ENCODE measurements around the gene SSRP1. TPM values are rescaled to one million over a fixed set of nuclear protein-coding genes. Genes with fewer than 3 reads are reported as not detected.
"Not testable (repeated sequence)": the region's sequence is repeated elsewhere in the genome, so short reads cannot be mapped to it uniquely, and the experiment has no call there.

The SSRP1 gene
- polyA plus RNA-seq, 3 donors from 2014 or later, result 24.6 to 41.6 (median 25.6) TPM

DNA sequence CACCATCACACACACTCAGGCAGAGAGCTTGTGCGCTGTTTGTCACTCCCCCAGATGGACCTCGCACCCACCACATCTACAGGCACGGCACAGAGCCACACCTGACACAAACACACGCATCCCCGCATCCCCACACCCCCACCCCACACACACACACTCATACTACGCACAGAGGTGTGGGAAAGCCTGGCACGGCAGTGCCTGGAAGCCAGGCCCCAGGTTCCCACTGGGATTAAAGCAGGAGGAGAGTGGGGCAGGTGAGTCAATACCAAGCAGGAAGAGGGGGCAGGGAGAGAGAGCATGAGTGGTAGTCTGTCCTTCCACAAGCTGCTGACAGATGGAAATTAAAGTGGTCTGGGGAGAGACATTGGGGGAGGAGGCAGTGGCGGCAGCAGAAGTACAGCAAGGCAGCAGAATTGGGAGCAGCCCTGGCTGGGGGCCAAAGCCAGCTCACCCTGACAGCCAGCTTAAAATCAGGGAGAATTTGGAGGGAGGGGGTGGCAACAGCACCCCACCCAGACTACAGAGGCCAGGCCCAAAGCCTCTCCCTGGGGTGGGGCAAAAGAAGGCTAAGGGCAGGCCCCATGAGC is 31.6 kb downstream of the SSRP1 start:
- no peak for DNase-seq

DNA sequence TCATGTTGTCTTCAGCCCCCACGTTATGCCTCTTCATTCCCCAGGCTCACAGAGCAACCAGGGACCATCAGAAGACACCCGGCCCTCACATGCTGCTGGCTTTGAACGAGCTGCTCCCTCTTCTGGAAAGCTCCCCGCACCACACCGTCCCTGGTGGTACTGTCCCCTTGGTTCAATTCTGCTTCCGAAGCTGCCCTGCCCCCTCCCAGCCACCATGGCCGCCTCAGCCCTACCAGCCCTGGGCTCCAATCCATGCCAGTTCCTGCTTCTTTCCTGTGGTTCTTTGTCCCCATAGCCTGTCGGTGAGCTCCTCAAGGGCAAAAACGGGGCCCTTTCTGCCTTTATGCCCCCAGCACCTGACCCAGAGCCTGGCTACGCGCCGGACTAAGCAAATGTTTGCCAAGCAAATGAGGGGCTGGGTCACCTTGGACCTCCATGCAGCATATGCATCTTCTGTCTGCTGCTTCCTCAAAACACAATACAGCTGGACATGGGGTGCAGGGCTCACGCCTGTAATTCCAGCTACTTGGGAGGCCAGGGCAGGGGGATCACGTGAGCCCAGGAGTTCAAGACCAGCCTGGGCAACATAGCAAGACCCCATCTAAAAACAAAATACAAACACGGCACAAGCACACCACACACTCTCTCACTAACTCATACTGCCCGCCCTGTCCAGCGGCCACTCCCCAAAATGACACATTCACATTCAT is 32.3 kb downstream of the SSRP1 start:
- H3K27ac Mint-ChIP-seq, result no peak overlapping the region

More for the DNA sequence above, 31.6 kb downstream of the SSRP1 start:
- H3K4me3 Mint-ChIP-seq, result no peak overlapping the region
- H3K4me1 Mint-ChIP-seq, result no peaks in the 10 kb centered on the region
- H3K27ac Mint-ChIP-seq, result no peak overlapping the region
- H3K9me3 Mint-ChIP-seq, result peaks cover 0 to 3% (median 0%) of the 10 kb centered on the region in 6 donors
- H3K27me3 Mint-ChIP-seq (ENCODE audit: low read depth in 3 of 3), result peaks cover 0 to 2% (median 0%) of the 10 kb centered on the region in 3 donors
- peaks cover 7 to 20% (median 9%) of the 10 kb centered on the region in 3 donors for H3K36me3 Mint-ChIP-seq

DNA sequence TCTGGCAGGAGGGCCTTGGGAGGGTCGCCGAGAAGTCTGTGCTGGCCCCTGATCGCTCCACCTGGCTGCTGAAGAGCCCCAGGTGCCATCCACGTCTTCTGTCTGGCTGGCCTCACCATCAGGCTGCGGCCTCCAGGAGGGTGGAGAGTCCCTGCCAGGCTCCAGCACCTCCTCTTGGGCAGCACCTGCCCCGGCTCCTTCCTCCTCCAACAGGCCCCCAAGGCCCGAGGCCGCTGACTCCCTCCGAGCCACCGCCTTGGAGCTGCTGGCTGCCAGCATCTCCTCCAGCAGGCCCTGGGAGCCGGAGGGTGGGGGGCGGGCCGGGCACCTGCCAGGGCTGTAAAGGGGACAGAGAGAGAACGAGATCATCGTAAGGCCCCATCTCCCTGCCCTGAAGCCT is 33.2 kb downstream of the SSRP1 start:
- Mint-ChIP-seq H3K27me3 (ENCODE audit: low read depth in 3 of 3) (no peaks in the 10 kb centered on the region), H3K36me3 (peaks cover 8 to 22% (median 11%) of the 10 kb centered on the region in 3 donors), H3K4me3 (no peak overlapping the region), H3K4me1 (no peaks in the 10 kb centered on the region), H3K27ac (no peak overlapping the region), H3K9me3 (peaks cover 0 to 4% (median 0%) of the 10 kb centered on the region in 6 donors)
- DNase-seq, result no peak

More for the DNA sequence above, 32.3 kb downstream of the SSRP1 start:
- H3K4me1 Mint-ChIP-seq, result no peaks in the 10 kb centered on the region
- DNase-seq, result no peak
- H3K4me3 Mint-ChIP-seq, result no peak overlapping the region
- H3K9me3 Mint-ChIP-seq, result peaks cover 0 to 4% (median 0%) of the 10 kb centered on the region in 6 donors
- peaks cover 0 to 2% (median 0%) of the 10 kb centered on the region in 3 donors for H3K27me3 Mint-ChIP-seq (ENCODE audit: low read depth in 3 of 3)
- H3K36me3 Mint-ChIP-seq, result peaks cover 8 to 22% (median 11%) of the 10 kb centered on the region in 3 donors

DNA sequence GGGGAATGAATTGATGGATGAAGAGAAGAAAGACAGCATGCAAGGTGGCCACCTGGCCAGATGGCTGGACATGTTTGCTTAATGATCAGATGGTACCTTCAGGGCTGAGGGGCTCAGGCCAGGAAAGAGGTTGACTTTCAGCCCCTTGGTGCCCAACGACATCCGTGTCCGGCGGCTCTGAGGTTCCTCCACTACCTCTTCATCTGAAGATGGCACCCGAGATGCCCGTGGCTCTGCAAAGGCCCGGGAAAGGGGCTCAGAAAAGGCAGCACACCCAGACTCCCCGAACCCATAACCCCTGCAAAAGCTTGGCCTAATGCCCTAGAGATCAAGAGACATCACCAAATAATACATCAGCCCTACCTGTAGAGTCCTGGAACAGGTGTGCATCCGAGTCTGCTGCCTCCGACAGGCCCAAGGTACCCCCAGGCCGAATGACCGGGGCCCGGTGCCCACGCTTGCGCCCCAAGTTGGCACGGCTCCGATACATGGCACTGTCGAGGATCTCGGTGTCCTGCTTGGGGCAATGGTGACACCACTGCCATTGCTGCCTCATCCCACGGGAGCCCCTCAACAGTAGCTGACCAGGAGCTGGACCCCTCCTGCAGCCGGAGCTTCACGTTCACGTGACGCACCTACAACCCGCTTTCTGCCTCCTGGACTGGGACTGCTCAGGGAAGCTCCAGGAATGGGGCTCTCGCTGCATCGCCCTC is 33.8 kb downstream of the SSRP1 start:
- Mint-ChIP-seq H3K4me1 (no peaks in the 10 kb centered on the region), H3K4me3 (no peak overlapping the region), H3K9me3 (peaks cover 0 to 4% (median 0%) of the 10 kb centered on the region in 6 donors), H3K27ac (no peak overlapping the region), H3K36me3 (peaks cover 8 to 22% (median 11%) of the 10 kb centered on the region in 3 donors), H3K27me3 (ENCODE audit: low read depth in 3 of 3) (no peaks in the 10 kb centered on the region)
- no peak for DNase-seq

DNA sequence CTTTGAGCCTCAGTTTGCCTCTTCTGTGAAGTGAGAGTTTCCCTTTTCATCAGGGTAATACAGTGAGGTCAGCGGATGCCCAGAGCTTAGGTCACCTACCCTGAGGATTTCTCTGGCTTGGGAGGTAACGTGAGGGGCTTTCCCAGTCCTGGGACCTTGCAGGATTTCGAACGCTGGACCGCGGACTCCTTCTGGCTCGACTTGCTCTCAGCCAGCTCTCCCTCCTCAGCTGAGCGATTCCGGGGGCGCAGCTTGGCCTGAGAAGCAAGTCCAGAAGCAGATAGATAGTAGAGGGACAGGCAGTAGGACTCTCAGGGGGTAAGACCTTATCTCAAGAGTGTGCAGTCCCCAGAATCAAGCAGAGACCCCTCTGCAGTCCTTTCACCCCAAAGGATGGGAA is 34.9 kb downstream of the SSRP1 start:
- Mint-ChIP-seq H3K9me3 (peaks cover 0 to 4% (median 0%) of the 10 kb centered on the region in 6 donors), H3K4me1 (no peaks in the 10 kb centered on the region), H3K36me3 (peaks cover 8 to 22% (median 11%) of the 10 kb centered on the region in 3 donors), H3K27ac (no peak overlapping the region), H3K27me3 (ENCODE audit: low read depth in 3 of 3) (no peaks in the 10 kb centered on the region), H3K4me3 (no peak overlapping the region)
- DNase-seq, result no peak

DNA sequence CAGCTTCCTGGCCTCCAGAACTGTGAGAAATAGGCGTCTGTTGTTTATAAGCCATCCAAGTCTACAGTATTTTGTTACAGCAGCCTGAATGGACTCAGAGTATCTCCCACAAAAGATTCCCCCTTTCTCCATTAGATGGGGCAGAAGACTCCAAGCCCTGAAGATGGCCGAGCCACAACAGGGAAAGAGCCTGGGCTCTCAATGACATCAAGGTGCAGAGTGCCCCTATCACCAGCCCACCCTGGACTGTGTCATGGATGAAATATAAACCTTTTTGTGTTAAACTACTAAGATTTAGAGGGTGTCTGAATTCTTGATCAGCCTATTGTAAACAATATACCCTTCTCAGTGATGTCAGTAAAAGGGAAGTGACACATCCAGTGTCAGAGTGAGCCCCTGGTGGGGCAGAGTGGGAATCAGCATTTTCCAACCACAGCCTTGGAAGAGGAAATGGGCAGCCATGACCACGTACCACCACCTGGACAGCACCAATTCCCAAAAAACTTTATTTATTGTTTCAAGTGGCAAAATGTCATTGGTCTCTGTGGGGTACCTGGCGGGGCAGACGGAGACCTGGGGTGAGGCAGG is 36.4 kb downstream of the SSRP1 start:
- H3K9me3 Mint-ChIP-seq, result peaks cover 0 to 4% (median 0%) of the 10 kb centered on the region in 6 donors
- no peak overlapping the region for H3K27ac Mint-ChIP-seq
- peaks cover 8 to 22% (median 11%) of the 10 kb centered on the region in 3 donors for H3K36me3 Mint-ChIP-seq
- no peak overlapping the region for H3K4me3 Mint-ChIP-seq
- H3K27me3 Mint-ChIP-seq (ENCODE audit: low read depth in 3 of 3), result no peaks in the 10 kb centered on the region
- no peaks in the 10 kb centered on the region for H3K4me1 Mint-ChIP-seq
- DNase-seq, result no peak

DNA sequence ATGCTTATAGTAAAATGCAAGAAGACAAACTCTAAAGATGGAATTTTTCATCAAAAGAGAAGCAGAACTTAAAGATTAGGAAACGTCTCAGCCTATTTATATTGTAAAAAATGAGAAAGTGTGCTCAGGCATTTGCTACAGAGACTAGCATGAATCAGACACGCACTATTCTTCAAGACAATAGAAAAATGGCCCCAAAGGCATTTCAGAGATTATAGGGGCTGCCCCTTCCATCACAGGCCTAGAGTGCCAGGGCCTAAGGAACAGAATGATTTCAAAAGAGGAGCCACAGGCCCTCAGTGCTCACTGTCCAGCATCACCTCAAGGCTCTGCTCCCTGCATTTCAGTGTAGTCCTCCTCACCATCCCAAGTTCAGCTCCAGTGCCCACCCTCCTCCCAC is 38.5 kb downstream of the SSRP1 start:
- no peak for DNase-seq
- Mint-ChIP-seq H3K4me3 (no peak overlapping the region), H3K9me3 (peaks cover 0 to 4% (median 0%) of the 10 kb centered on the region in 6 donors), H3K27me3 (ENCODE audit: low read depth in 3 of 3) (no peaks in the 10 kb centered on the region), H3K4me1 (no peaks in the 10 kb centered on the region), H3K27ac (no peak overlapping the region), H3K36me3 (peaks cover 8 to 22% (median 11%) of the 10 kb centered on the region in 3 donors)

DNA sequence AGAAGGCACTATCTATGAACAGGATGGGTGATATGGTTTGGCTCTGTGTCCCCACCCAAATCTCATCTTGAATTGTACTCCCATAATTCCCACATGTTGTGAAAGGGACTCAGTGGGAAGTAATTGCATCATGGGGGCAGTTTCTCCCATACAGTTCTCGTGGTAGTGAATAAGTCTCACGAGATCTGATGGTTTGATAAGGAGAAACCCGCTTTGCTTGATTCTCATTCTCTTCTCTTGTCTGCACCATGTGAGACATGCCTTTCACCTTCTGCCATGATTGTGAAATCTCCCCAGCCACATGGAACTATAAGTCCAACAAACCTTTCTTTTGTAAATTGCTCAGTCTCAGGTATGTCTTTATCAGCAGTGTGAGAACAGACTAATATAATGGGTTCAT is 39.5 kb downstream of the SSRP1 start:
- H3K36me3 Mint-ChIP-seq, result peaks cover 8 to 18% (median 11%) of the 10 kb centered on the region in 3 donors
- H3K4me1 Mint-ChIP-seq, DNase-seq: not testable (repeated sequence)

DNA sequence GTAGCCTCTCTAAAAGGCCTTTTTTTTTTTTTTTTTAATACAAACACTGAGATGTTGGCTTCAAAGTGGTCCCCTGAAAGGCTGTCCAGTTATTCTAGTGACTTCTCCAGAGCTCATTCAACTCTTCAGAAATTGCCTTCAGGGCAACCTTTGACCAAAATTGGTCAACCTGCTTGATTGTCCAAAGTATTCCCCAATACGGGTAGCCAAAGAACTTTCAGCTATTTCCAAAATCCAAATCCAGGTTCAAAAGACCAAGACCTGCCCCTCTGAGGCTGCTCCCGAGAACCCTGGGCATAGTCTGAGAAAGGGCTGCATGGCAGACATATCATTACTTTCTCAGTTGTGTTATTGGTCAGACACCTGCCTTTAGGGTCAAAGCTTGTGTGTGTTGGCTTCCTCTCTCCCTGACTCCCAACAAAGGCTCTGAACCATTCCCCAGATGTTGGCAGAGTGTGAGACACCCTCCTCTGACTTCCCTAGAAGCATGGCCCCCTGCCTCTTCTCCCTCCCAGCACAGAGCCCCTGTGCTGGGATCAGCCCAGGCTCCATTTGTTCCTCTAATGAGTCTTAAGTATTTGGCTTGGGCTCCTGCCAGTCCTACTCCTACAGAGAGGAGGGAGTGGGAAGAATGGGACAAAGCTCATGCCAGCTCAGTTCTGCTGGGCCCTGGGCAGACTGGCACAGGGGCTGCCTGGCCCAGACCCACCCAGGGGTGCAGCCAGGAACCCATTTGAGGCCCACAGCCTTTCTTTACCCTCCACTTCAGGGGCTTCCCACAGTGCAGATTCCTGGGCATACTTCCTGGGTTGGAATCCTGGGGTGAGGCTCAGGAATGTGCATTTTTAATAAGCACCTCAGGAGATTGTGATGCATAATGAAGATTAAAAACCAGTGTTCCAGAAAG is 41.2 kb downstream of the SSRP1 start:
- Mint-ChIP-seq H3K9me3 (peaks cover 0 to 4% (median 0%) of the 10 kb centered on the region in 6 donors), H3K4me1 (no peaks in the 10 kb centered on the region), H3K36me3 (peaks cover 5 to 7% (median 6%) of the 10 kb centered on the region in 3 donors), H3K4me3 (no peak overlapping the region), H3K27me3 (ENCODE audit: low read depth in 3 of 3) (peaks cover 0 to 4% (median 0%) of the 10 kb centered on the region in 3 donors), H3K27ac (no peak overlapping the region)
- no peak for DNase-seq

More for the DNA sequence above, 39.5 kb downstream of the SSRP1 start:
- H3K4me3 Mint-ChIP-seq; H3K9me3 Mint-ChIP-seq; H3K27ac Mint-ChIP-seq; H3K27me3 Mint-ChIP-seq (ENCODE audit: low read depth in 3 of 3): not testable (repeated sequence)

DNA sequence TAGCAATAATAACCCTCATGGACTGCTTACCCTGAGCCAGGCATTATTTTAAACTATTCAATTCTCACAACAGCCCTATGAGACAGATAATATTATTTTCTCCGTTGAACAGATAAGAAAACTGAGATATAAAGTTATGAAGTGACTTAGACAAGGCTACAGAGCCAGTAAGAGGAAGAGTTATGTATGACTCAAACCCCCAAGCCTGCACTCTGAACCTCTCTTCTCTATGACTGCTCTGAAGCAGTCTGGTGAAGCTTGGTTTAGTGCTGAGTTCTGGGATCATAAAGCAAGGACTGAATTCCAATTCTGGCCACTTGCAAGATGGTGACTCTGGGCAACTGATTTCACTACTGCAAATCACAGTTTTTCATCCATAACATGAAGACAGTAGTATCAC is 45.4 kb downstream of the SSRP1 start:
- DNase-seq, result no peak
- Mint-ChIP-seq H3K27ac (no peak overlapping the region), H3K4me1 (no peaks in the 10 kb centered on the region), H3K4me3 (no peak overlapping the region), H3K27me3 (ENCODE audit: low read depth in 3 of 3) (peaks cover 0 to 8% (median 6%) of the 10 kb centered on the region in 3 donors), H3K36me3 (no peaks in the 10 kb centered on the region), H3K9me3 (no peaks in the 10 kb centered on the region)

DNA sequence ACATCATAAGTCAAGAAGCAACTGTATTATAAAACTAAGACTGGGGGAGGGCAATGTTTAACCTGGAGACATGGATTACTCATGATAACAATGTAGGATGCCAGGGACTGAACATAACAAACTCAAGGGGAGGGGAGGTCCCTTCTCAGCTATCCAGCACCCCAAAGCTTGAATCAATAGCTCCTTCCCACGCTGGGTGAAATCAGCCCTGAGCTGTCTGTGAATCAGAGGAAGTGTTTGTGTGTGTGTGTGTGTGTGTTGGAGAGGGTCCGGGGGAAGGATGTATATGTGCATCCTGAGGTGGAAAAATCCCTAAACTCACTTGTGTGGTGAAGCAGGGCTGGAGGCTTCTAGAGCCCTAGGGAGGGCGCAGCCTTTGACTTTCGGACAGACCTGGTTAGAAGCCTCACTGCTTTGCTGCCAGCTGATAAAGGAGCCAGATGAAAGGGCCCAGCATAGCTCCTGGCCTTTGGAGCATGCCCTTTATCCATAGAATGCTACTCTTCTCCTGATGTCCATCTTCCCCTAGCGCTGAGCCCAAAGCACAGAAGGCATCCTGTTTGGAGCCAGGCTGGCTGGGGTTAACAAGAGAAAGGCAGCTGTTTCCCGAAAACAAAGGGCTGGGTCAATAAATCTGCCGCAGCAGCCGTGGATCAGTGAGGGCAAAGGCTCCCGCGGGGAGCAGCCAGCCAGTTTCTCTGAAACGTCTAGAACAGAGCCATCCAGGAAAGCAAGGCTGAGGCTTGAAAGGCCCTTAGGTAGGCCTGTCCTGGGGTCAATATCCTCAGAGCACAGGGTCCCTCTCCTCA is 46.7 kb downstream of the SSRP1 start:
- H3K9me3 Mint-ChIP-seq, result no peaks in the 10 kb centered on the region
- H3K36me3 Mint-ChIP-seq, result no peaks in the 10 kb centered on the region
- H3K27me3 Mint-ChIP-seq (ENCODE audit: low read depth in 3 of 3), result peaks cover 0 to 8% (median 6%) of the 10 kb centered on the region in 3 donors
- H3K4me3 Mint-ChIP-seq, result no peak overlapping the region
- no peaks in the 10 kb centered on the region for H3K4me1 Mint-ChIP-seq
- no peak overlapping the region for H3K27ac Mint-ChIP-seq
- no peak for DNase-seq

DNA sequence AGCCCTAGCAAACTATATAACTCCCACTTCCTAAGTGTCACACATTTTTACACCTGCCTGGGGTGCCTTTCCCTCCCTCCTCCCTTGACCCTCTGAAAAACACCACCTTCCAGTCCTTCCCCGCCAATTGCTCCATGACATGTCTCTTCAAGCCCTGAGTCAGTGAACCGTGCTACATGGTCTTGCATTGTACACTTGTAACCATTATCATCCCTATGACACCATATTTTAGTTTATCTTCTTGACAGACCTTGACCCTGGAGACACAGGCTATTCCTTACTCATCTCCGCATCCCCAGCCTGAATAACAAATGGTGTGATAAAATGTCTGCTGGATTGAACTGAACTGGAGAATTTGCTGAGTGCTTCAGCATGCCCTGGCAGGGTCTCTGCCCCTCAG is 47.8 kb downstream of the SSRP1 start:
- Mint-ChIP-seq H3K4me1 (no peaks in the 10 kb centered on the region), H3K36me3 (no peaks in the 10 kb centered on the region), H3K27me3 (ENCODE audit: low read depth in 3 of 3) (peaks cover 0 to 8% (median 6%) of the 10 kb centered on the region in 3 donors), H3K9me3 (no peaks in the 10 kb centered on the region), H3K27ac (no peak overlapping the region), H3K4me3 (no peak overlapping the region)
- DNase-seq, result no peak

All from immature natural killer cell (primary cell).